Inferior parietal cortex (tissue), 1 donor: ENCODE data around the gene FOXL1.

ENCODE experiments used
- DNase-seq: peaks from one replicate; pipeline ENCODE4 v3.0.0-alpha.2; 2016; ENCODE audit errors: extremely low spot score

Gene FOXL1

DNA sequence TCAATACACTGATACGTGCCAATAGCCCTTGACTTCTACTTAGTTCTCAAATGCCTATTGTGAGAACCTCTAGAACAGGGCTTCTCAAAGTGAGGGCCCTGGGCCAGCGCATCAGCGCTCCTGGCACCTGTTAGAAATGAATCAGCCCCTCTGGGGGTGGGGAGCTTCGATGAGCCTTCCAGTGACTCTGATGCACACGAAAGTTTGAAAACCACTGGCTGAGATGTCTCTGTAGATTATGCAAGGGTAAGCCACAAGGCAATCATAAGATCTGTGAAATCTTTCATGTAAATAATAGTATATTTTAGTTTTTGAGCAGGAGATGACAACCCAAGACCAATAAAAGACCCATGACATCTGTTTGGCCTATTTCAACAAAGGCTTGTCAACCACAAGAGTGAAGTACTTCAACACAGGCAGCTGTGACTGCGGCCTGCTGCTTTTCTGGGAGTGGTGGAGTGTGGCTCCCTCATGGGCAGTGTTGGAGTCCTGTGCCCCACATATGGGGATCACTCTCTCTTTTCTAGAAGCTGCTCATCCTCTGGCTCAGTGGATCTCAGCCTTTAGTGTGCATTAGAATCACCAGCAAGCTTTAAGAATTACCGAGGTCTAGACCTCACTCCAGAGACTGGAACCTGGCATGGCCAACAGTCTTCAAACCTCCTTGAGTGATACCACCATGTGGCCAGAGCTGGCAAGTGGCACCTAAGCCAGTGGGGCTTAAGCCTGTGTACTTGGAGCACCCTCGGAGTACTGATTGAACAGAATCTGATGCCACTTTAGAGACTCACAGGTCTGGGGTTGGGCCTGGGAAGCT, 29.1 kb upstream of the FOXL1 start:
- no peak for DNase-seq

DNA sequence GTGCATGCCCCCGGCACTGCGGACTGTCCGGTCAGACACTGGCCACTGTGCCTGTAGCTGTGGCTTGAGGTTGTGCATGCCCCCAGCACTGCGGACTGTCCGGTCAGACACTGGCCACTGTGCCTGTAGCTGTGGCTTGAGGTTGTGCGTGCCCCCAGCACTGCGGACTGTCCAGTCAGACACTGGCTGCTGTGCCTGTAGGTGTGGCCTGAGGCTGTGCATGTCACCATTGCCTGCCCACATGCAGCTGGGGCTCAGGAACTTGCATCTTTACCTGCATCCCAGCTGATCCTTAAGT, 28.5 kb upstream of the FOXL1 start:
- DNase-seq = no peak

DNA sequence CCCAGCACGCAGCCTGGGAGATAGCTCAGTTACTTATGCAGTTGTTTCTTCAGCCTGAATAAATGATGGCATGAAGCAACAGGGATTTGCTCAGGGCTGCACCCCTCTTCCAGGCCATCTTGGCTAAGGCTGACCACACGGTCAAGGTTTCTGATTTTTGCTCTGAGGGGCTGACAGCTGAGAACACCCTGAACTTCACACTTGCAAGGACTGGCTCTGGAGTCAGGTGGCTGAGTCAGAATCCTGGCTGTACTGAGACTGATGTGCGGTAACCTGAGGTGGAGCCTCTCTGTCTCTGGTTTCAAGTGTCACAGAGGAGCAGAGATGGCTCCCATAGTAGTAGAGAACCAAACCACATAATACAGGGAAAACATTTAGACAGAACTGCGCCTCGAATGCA, 28.1 kb upstream of the FOXL1 start:
- DNase-seq = no peak

DNA sequence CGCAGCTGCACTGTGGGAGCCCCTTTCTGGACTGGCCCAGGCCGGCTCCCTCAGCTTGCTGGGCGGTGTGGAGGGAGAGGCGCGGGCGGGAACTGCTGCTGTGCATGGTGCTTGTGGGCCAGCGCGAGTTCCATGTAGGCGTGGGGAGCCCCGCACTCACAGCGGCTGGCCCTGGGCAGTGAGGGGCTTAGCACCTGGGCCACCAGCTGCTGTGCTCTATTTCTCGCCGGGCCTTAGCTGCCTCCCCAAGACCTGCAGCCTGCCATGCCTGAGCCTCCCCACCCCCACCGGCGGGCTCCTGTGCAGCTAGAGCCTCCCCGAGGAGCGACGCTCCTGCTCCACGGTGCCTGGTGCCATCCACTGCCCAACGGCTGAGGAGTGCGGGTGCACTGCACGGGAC, 25.0 kb upstream of the FOXL1 start:
- DNase-seq = no peak

DNA sequence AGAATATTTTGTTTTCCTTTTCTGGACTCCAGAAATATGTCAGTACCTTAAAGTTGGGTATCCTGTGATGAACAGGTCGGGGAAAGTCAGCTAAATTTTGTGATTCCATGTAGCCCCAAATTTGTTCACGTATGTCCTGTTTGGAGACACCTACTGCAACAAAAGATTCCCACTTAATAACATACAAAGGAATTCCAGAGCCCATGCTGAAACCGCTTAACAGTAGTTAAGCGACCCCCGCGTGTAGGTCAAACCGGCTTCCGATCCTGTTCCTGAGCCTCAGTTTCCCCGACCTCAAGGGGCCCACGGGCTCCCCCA, 23.8 kb upstream of the FOXL1 start:
- DNase-seq = no peak

DNA sequence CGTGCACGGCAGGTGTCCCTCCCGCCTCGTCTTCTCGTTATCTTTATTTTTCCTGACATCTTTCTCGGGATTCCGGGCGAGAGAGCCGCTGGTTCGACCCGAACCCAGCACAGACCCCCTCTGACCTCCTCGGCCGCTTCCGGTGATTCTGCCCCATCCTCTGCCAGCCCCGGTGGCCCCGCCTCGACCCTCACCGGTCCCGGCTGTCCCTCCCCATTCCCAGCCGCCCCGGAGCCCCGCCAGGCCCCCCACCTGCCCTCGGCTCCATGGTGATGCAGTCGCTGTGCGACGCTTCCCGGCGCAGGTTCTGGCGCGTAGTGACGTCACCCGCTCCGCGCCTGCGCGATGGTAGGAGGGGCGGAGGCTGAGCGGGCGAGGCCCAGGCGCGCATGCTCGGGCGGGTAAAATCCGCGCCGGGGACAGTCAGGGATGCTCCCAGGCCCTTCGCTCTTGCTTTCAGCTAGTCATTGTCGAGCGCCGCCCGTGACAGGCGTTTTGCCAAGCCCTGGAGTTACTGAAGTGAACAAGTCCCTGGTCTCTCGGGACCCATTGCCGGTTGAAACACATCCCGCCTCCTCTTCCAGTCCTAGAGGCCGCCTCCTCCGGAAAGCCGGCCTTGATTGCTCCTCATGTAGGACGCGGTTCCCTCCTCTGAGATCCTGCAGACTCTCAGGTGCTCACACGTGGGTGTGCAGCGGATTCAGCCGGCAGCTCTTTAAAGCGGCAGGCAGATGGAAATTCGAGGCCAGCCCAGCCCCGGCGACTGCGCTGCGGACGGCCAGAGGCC, 23.2 kb upstream of the FOXL1 start, which contains the start of gene MTHFSD:
TSS of gene MTHFSD (minus strand) at position 319 of the 787 bp plus-strand sequence. CDS start at position 268, 51 bp downstream.
- DNase-seq = peak; percentile 91

DNA sequence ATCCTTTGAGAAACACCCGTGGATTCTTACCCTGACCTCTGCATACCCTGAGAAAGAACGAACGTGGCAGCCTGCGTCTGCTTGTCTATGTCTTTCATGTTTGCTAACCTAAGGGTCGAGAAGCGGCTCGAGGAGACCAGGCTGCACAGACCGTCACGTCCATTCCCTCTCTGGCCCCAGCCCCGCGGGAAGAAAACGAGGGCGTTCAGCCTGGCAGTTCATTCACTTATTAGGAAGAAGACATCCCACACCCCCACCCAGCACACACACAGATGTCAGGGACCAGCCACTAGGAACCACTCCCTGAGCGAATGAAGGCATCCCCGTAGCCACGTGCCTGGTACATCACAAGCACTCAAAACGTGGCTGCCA, 22.7 kb upstream of the FOXL1 start:
- DNase-seq = no peak

DNA sequence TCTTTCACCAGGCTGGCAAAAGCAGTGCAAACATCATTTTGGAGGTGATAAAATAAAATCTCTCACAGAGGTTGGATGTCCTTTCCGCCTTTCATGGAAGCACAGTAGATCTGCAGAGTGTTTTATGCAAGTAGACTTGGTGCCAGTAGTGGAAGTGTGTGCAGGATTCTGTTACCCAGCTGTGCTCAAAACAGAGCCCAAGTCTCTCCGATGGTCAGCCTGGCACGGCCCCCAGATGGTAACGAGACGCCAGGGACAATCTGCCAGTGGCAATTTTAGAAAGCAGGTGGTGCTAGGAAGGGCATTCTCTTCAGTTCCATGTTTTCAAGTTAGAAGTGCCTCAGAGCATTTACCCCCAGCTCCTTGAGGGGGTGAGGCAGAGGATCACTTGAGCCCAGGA, 21.8 kb upstream of the FOXL1 start:
- DNase-seq = no peak

DNA sequence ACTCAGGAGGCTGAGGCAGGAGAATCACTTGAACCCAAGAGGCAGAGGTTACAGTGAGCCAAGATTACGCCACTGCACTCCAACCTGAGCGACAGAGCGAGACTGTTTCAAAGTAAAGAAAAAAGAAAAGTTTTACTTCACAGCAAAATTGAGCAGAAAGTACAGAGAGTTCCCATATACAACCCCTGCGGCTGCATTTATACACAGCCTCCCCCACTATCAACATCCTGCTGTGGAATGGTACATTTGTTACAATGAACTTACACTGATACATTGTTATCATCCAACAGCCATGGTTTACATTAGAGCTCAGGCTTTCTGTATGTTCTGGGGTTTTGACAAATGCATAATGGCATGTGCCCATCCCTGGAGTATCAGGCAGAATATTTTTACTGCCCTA, 20.8 kb upstream of the FOXL1 start:
- no peak for DNase-seq

DNA sequence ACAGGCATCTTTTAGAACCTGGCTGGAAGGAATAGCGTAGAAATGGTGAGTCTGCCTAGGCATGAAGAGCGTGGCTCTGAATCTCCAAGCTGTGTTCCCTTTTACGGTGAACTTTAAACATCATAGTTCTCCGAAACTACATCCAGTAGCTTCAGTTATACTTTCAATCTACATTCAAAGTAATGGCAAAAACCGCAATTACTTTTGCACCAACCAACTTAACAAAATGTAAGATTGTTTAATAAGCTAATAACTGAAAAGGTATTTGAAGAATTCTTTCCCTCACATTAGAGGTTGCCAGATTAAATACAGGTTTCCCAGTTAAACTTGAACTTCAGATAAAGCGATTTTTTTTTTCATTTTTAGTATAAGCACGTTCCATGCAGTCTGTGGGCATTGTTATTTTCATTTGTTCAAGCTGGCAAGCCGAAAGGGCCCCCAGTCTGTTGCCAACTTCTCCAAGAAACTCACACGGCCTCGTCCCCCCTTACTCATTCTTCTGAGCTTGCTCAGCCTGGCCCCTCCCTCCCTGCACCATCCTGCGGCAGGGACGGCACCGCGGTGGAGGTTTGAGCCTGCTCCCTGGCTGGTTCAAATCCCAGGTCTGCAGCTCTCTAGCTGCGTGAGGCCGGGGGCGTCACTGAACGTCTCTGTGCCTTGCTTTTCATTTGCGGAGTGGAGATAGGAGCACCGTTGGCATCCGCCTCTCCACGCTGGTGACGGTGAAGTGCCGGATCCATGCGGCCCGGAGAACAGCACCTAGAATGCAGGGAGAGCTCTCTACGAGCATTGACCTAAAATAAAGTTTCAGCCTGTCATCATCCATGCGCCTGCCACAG, 19.8 kb upstream of the FOXL1 start:
- DNase-seq = no peak

DNA sequence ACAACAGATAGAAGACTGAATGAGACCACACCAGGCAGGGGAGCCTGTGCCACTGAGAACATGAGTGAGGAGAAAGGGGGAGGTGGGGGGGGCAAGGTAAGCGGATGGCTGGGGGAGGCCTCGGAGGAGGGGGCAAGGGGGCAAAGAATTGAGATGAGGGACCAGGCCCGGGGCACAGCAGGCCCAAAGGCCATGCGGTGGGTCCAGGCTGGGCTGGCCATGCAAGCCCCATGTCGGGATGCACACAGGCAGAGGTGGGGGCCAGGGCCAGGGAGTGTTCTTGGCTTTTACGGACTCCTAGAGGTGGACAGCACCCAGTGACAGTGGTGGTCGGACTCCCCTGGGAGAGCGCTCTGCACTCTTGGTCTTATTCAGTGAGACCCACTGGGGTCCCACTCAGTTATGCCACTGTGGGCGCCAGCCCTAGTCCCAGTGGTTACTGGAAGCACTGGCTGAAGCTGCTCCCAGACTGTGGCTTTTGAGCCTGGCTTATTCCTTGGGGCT, 18.5 kb upstream of the FOXL1 start:
- DNase-seq = no peak

DNA sequence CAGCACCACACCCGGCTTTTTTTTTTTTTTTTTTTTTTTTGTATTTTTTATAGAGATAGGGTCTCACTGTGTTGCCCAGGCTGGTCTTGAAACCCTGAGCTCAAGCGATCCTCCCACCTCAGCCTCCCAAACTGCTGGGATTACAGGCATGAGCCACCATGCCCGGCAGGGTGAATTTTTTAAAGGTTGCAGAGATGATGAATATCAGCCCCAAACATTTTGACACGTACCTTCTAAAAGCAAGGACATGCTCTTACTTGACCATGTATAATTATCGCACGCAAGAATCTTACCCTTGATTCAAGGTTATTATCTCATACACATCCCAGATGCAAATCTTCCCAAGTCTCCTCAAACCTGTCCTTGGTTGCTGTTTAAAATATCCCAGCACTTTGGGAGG, 16.0 kb upstream of the FOXL1 start:
- DNase-seq = no peak

DNA sequence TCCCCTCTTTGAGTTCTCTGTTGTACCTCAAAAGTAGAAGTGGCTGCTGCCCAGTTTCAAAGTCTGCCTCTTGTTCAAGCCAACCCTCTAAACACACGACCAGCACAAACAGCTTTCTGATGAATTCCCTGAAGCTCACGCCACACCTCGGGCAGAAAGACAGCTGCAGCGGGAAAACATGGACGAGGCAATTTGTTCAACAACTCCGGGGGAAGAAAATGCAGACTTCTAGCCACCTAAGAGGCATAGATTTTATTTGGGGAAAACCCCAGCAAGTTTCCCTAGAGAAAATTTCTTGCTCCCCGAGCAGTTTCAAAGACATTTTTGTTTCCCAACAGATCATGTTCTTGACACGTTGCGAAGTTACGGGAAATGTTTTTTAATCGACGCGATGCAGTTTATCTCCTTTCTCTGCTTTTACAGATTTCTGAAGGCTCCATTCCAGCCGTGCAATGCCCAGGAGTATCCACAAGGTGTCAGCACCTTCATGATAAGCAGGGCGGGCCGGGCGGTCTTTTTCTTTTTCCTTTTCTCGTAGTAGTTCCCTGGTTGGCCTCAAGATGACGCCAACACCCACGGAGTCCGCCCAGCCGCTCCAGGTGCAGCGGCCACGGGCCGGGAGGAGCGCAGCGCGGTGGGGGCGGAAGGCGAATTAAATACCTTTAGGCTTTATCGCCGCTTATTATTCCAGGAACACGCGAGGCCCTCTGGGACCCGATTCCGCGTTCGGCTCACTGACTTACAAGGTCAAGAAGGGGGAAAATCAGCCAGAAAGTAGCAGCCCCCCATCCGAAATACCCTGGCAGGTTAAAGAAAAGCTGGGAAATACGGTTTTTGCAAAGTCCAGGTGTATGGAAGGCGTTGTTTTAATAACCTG, 14.6 kb upstream of the FOXL1 start:
- DNase-seq = peak; percentile 94

DNA sequence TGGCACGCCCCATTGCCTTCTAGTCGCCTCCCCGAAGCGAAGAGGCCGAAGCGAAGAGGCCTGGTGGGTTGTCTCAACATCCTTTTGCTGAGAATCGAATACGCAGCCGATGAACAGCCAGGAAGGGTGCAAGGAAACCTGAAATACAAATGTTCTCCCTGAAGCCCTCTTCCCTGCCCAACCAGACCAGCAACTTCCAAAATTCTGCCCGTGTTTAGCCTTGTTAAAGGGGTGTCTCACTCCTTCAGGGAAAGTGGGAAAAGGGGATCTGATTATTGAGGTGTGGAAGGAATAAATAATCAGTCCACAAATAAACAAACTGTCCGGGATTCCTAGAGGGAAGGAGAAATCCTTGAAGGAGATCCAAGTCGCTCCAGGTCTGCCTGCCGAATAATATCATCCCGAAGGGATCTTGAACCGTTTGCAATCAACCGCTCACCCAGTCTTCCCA, 13.1 kb upstream of the FOXL1 start:
- DNase-seq = no peak

DNA sequence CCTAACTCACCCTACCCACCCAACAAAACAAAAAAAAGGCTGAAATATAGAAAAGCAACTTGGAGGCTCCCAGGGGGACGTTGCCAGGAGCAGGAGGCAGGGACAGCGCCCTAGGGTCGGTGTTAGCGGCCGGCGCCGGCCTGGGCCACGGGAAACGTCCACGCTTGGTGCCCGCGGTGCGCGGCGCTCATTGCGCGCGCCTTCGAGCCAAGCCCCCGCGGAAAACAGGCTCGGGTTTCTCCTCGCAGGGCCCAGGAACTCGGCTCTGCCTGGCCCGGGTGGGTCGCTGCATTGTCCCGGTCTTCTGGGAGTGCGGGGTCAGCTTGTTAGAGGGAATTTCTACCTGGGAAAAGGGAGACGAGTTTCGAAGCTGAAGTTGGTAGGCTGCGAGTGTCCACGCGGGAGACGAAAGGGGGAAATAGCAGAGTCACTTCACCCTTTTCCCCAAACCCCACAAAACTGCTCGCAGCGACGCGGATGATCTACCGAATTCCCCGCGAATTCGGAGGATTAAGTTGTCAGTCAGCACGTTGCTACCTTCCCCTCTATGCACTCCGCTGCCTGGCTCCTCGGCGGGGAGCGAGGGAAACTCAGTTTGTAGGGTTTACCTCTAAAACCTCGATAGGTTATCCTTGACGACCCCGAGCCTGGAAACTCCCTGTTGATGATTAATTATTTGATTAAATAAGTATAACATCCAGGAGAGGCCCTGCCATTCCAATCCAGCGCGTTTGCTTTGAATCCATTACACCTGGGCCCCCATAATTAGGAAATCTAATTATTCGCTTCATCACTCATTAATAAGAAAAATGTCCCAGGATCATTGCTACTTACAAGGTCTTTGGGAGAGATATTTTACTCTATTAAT, 12.5 kb upstream of the FOXL1 start:
- DNase-seq = no peak

DNA sequence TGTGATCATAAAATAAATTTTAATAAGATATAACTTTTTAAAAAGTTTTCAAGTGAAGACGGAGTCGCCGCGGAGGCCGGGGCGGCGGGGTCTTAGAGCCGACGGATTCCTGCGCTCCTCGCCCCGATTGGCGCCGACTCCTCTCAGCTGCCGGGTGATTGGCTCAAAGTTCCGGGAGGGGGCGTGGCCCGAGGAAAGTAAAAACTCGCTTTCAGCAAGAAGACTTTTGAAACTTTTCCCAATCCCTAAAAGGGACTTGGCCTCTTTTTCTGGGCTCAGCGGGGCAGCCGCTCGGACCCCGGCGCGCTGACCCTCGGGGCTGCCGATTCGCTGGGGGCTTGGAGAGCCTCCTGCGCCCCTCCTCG, 11.8 kb upstream of the FOXL1 start, which contains the start of gene FOXC2:
TSS of gene FOXC2 (plus strand) at position 229 of the 365 bp plus-strand sequence. CDS start 507 bp downstream, outside the sequence.
- no peak for DNase-seq

DNA sequence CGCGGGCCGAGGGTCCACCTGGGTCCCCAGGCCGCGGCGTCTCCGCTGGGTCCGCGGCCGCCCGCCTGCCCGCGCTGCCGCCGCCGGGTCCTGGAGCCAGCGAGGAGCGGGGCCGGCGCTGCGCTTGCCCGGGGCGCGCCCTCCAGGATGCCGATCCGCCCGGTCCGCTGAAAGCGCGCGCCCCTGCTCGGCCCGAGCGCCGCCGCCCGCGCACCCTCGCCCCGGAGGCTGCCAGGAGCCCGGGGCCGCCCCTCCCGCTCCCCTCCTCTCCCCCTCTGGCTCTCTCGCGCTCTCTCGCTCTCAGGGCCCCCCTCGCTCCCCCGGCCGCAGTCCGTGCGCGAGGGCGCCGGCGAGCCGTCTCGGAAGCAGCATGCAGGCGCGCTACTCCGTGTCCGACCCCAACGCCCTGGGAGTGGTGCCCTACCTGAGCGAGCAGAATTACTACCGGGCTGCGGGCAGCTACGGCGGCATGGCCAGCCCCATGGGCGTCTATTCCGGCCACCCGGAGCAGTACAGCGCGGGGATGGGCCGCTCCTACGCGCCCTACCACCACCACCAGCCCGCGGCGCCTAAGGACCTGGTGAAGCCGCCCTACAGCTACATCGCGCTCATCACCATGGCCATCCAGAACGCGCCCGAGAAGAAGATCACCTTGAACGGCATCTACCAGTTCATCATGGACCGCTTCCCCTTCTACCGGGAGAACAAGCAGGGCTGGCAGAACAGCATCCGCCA, 11.2 kb upstream of the FOXL1 start:
- no peak for DNase-seq

DNA sequence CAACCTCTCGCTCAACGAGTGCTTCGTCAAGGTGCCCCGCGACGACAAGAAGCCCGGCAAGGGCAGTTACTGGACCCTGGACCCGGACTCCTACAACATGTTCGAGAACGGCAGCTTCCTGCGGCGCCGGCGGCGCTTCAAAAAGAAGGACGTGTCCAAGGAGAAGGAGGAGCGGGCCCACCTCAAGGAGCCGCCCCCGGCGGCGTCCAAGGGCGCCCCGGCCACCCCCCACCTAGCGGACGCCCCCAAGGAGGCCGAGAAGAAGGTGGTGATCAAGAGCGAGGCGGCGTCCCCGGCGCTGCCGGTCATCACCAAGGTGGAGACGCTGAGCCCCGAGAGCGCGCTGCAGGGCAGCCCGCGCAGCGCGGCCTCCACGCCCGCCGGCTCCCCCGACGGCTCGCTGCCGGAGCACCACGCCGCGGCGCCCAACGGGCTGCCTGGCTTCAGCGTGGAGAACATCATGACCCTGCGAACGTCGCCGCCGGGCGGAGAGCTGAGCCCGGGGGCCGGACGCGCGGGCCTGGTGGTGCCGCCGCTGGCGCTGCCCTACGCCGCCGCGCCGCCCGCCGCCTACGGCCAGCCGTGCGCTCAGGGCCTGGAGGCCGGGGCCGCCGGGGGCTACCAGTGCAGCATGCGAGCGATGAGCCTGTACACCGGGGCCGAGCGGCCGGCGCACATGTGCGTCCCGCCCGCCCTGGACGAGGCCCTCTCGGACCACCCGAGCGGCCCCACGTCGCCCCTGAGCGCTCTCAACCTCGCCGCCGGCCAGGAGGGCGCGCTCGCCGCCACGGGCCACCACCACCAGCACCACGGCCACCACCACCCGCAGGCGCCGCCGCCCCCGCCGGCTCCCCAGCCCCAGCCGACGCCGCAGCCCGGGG, 10.4 kb upstream of the FOXL1 start:
- DNase-seq = no peak
